ENCODE results near the gene ZNF75A. TPM values are rescaled to one million over a fixed set of nuclear protein-coding genes. Genes with fewer than 3 reads are reported as not detected.

Gene ZNF75A
- total RNA-seq, 4 donors from 2014 or later, result 24.0 to 28.2 (median 25.7) TPM

DNA sequence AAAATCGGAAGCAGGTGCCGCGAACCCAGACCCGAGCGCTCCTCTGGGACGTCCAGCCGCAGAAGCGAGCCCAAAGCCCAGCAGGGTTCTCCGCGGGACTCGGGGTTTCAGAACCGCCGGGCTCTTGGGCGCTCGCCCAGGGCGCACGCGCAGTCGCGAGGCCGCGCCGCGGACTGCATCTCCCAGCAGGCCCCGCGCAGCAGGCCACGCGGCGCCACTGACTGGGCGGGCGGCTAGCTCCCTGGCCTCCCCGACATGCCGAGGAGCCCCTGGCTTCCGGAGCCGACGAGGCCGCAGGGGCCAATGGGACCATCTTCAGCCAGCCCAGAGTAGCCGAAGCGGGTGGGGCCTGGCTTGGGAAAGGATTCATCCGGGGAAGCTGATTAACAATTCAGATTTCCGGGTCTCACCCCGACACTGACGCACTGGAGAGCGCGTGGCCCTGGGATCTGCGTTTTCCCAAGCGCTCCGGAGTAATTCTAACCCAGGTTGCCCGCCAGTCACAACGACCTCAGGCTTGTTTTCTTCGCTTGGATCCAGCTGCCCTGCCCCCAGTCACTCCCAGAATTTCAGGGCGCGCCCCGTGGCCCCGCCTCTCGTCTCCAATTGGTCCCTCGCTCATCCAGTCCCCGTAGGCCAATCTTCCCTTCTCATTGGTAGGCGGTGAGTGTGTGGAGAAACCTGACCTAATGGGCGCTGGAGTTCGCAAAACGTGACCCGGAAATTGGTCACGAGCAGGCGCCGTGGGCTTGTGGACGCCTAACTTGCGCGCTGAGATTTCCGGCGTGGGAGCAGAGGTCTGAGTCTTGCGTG, 22.4 kb upstream of the ZNF75A start, which contains the start of gene ZNF263:
ZNF263 (plus strand) TSS at position 762 of the 813 bp plus-strand sequence. CDS start 328 bp downstream, outside the sequence.
- peaks cover 7 to 35% (median 10%) of the 10 kb centered on the region in 3 donors for H3K36me3 ChIP-seq
- H3K27ac ChIP-seq, result peak within 1 kb of the TSS; percentile 95 to 100 (median 99)
- H3K9me3 ChIP-seq, result peaks cover 0 to 30% (median 3%) of the 10 kb centered on the region in 4 donors
- peaks cover 0 to 29% (median 10%) of the 10 kb centered on the region in 4 donors for H3K4me1 ChIP-seq
- no peaks in the 10 kb centered on the region for H3K27me3 ChIP-seq
- H3K4me3 ChIP-seq, result peak within 1 kb of the TSS; percentile 83 to 96 (median 90)
- WGBS, 2 donors, result 0 to 1% methylated on average over 37 to 63 of the region's 72 CpGs
- TF ChIP-seq EP300 (IDR thresholded peaks at IDR 0.05), result peak; percentile 56 to 93
- TF ChIP-seq POLR2A (IDR thresholded peaks at IDR 0.05), result peak; percentile 30 to 76
- TF ChIP-seq CTCF (IDR thresholded peaks at IDR 0.05), result peak in 1 of 5 experiments; percentile 35
- DNase-seq (ENCODE audit: low spot score in 2 of 2), result peak; percentile 93 to 94

GRCh38 chr16:3283543-3284447, 21.5 kb upstream of the ZNF75A start:
- TF ChIP-seq EP300 (IDR thresholded peaks at IDR 0.05) (no peak), POLR2A (IDR thresholded peaks at IDR 0.05) (no peak), CTCF (IDR thresholded peaks at IDR 0.05) (no peak)
- Histone ChIP-seq H3K9me3 (peaks cover 0 to 39% (median 10%) of the 10 kb centered on the region in 4 donors), H3K4me3 (peak overlapping the region; percentile 83 to 96 (median 90)), H3K27me3 (no peaks in the 10 kb centered on the region), H3K36me3 (peaks cover 13 to 44% (median 16%) of the 10 kb centered on the region in 3 donors), H3K4me1 (peaks cover 0 to 29% (median 10%) of the 10 kb centered on the region in 4 donors), H3K27ac (peak overlapping the region; percentile 95 to 100 (median 99))
- no peak for DNase-seq (ENCODE audit: low spot score in 2 of 2)
- 7 to 13% methylated on average over 30 to 55 of the region's 56 CpGs for WGBS, 2 donors

DNA sequence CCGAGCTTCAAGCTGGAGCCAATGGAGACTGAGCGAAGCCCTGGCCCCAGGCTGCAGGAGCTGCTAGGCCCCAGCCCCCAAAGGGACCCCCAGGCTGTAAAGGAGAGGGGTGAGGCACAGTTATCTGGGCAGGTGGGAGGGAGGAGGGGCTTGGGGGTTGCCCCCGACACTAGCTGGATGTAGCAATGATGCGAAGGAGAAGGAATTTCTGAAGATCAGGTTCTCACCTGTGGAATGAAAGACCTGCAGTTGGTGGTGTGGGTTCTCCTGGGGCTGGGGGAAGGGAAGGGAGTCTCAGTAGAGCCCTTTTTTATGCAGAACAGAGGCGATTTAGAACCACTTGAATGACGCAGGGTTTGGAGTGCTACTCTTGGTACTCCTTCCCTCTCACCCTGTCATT, 20.2 kb upstream of the ZNF75A start:
- H3K27ac ChIP-seq, result no peak overlapping the region
- peaks cover 0 to 29% (median 10%) of the 10 kb centered on the region in 4 donors for H3K4me1 ChIP-seq
- TF ChIP-seq POLR2A (IDR thresholded peaks at IDR 0.05) (no peak), EP300 (IDR thresholded peaks at IDR 0.05) (no peak), CTCF (IDR thresholded peaks at IDR 0.05) (no peak)
- no peak for DNase-seq (ENCODE audit: low spot score in 2 of 2)
- H3K9me3 ChIP-seq, result peaks cover 11 to 52% (median 20%) of the 10 kb centered on the region in 4 donors
- 88 to 89% methylated on average over 6 of the region's 6 CpGs for WGBS, 2 donors
- peak overlapping the region in 1 of 4 donors; percentile 95 for H3K4me3 ChIP-seq
- peaks cover 14 to 57% (median 29%) of the 10 kb centered on the region in 3 donors for H3K36me3 ChIP-seq
- no peaks in the 10 kb centered on the region for H3K27me3 ChIP-seq

- no peak for DNase-seq (ENCODE audit: low spot score in 2 of 2)
- no peak overlapping the region for H3K27ac ChIP-seq
- peaks cover 15 to 99% (median 46%) of the 10 kb centered on the region in 4 donors for H3K9me3 ChIP-seq
- peaks cover 0 to 7% (median 0%) of the 10 kb centered on the region in 4 donors for H3K4me1 ChIP-seq
- TF ChIP-seq POLR2A (IDR thresholded peaks at IDR 0.05) (no peak), EP300 (IDR thresholded peaks at IDR 0.05) (no peak), CTCF (IDR thresholded peaks at IDR 0.05) (no peak)
- H3K36me3 ChIP-seq, result peaks cover 14 to 100% (median 48%) of the 10 kb centered on the region in 3 donors
- H3K27me3 ChIP-seq, result no peaks in the 10 kb centered on the region
- no peak overlapping the region for H3K4me3 ChIP-seq
- WGBS, 2 donors, result 96 to 98% methylated on average over 16 of the region's 16 CpGs
Observed at GRCh38 chr16:3289998-3290673, 15.2 kb upstream of the ZNF75A start.

Measured in tibial nerve (tissue), 4 donors.